Effector memory CD8-positive, alpha-beta T cell (primary cell): ENCODE measurements around the gene CSNK1G3.
A peak's percentile ranks its signal among the peaks of the same experiment; 100 is the strongest.

ENCODE experiments used
- ATAC-seq: fragments of 150-1000 bp; cut with Tn5 transposase; replicated peaks from 2 replicates; pipeline ENCODE4 v1.10.0; 2021; ENCODE audit warnings: mild to moderate bottlenecking, moderate library complexity
- DNase-seq, 3 experiments: peaks; one replicate each; pipeline ENCODE4 v3.0.0; 2021
- H3K27ac Mint-ChIP-seq, 2 donors: one replicate each; pipeline ENCODE4 v1.8.0; 2022; ENCODE audit warnings: mild to moderate bottlenecking in 2 of 2, mixed read lengths in 2 of 2, moderate library complexity in 2 of 2
- H3K27me3 Mint-ChIP-seq, 2 donors: one replicate each; pipeline ENCODE4 v1.8.0; 2022; ENCODE audit warnings: mixed read lengths in 2 of 2
- H3K36me3 Mint-ChIP-seq: one replicate; pipeline ENCODE4 v1.8.0; 2022; ENCODE audit warnings: mild to moderate bottlenecking, moderate library complexity, mixed read lengths; ENCODE audit not compliant: insufficient read depth
- H3K4me1 Mint-ChIP-seq, 2 donors: one replicate each; pipeline ENCODE4 v1.8.0; 2022; ENCODE audit warnings: low read depth in 2 of 2, mixed read lengths in 2 of 2
- H3K4me3 Mint-ChIP-seq, 2 donors: one replicate each; pipeline ENCODE4 v1.8.0; 2022; ENCODE audit warnings: mild to moderate bottlenecking in 2 of 2, mixed read lengths in 2 of 2, moderate library complexity in 2 of 2
- H3K9me3 Mint-ChIP-seq, 2 donors: one replicate each; pipeline ENCODE4 v1.8.0; 2022; ENCODE audit warnings: mixed read lengths in 2 of 2

Gene CSNK1G3

DNA sequence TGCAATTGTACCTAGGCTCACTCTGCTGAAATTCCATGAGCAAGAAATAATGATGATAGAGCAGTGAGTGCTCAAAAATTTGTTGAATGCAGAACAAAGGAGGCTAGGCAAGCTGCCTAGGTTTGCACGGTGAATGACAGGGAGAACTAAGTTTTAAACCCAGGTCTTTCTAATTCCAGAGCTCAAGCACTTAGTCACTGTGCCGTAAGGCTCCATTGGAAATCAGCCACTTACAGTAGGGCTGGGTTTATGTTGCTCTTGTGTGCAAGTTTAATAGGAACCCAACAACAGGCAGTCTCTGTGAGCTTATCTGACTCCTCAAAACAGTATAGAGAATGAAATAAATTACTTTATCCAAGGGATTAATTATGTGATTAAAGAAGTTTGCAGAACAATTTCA lies 147.0 kb downstream of the CSNK1G3 start:
- H3K27me3 Mint-ChIP-seq: peaks cover 14 to 27% of the 10 kb centered on the region in 2 donors
- DNase-seq (no peak), ATAC-seq (no peak)
- H3K4me1 Mint-ChIP-seq: no peaks in the 10 kb centered on the region
- no peaks in the 10 kb centered on the region for H3K36me3 Mint-ChIP-seq
- no peaks in the 10 kb centered on the region for H3K9me3 Mint-ChIP-seq
- H3K4me3 Mint-ChIP-seq: no peak overlapping the region
- no peak overlapping the region for H3K27ac Mint-ChIP-seq

DNA sequence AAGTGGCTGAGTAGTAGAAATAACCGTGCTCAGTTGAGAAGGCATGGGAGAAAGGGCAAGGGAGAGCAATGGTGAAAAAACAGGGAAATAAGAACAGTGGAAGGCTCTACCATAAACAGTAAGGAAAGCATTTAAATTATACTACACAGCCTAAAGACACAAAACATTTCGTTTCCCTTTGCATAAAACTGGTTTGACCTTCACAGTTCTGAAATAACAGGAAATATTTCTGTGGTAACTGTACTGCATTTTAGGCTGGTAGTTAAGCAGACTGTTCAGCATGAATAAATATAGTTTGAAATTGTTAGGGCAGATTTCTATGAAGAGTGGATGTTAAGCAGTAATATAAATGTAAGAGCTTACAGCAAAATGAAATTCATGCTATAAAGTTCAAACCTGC lies 147.5 kb downstream of the CSNK1G3 start:
- ATAC-seq (no peak), DNase-seq (no peak)
- H3K9me3 Mint-ChIP-seq: no peaks in the 10 kb centered on the region
- H3K4me1 Mint-ChIP-seq: no peaks in the 10 kb centered on the region
- no peaks in the 10 kb centered on the region for H3K36me3 Mint-ChIP-seq
- peaks cover 12 to 25% of the 10 kb centered on the region in 2 donors for H3K27me3 Mint-ChIP-seq
- no peak overlapping the region for H3K4me3 Mint-ChIP-seq
- H3K27ac Mint-ChIP-seq: no peak overlapping the region

DNA sequence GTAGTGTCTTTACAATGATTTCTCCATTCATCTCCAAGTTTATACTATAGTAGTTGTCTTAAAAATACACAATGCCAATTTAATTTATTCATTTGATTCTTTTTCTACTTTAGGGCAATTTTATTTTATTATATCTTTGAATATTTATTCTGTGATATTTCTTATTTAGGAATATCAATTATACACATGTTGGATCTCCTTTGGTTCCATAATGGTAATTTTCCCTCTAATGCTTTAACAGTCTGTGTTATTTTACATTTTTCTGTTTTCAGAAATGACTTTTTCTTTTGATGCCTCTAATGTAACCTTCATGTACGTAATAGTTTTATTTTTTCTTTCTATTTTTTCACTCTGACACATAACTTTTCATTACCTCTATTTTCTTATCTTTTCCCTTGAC lies 153.0 kb downstream of the CSNK1G3 start:
- Mint-ChIP-seq H3K4me1 (peaks cover 0 to 8% of the 10 kb centered on the region in 2 donors), H3K36me3 (no peaks in the 10 kb centered on the region), H3K27ac (no peak overlapping the region), H3K4me3 (no peak overlapping the region), H3K27me3 (peaks cover 12 to 37% of the 10 kb centered on the region in 2 donors), H3K9me3 (peaks cover 0 to 4% of the 10 kb centered on the region in 2 donors)
- ATAC-seq (no peak), DNase-seq (no peak)

DNA sequence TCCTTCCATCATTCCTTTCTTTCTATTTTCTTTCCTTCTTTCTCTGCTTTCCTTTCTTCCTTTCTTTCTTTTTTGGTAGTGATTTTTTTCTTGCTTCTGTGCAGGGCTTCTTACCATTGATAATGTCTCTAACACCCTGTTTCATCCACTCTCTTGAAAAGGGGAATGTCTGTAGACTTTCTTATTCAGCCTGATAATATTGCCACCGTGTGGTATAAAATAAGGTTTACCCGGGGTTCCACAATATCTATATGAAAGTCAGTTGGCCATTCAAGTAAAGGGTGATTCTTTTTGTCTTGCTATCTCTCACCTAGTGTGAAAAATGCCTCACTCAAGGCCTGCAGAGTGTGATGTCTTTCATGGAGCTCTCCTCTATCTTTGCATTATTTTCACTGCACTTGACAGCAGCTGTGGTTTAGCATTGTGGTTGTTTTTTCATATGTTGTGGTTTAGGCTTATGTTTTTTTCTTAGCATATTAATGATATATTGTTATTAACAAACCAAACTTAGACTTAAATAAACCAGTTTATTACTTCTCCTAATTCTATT lies 153.9 kb downstream of the CSNK1G3 start:
- H3K9me3 Mint-ChIP-seq: peaks cover 0 to 4% of the 10 kb centered on the region in 2 donors
- DNase-seq (no peak), ATAC-seq (peak; percentile 51)
- H3K27me3 Mint-ChIP-seq: peaks cover 12 to 27% of the 10 kb centered on the region in 2 donors
- H3K27ac Mint-ChIP-seq: no peak overlapping the region
- no peaks in the 10 kb centered on the region for H3K36me3 Mint-ChIP-seq
- H3K4me3 Mint-ChIP-seq: no peak overlapping the region
- H3K4me1 Mint-ChIP-seq: peaks cover 0 to 8% of the 10 kb centered on the region in 2 donors
